Measurements from ENCODE around the gene CLDN19. TPM values are rescaled to one million over a fixed set of nuclear protein-coding genes. Genes with fewer than 3 reads are reported as not detected.
"Not testable (repeated sequence)": the region's sequence is repeated elsewhere in the genome, so short reads cannot be mapped to it uniquely, and the experiment has no call there.

Gene CLDN19
- total and polyA plus RNA-seq, 4 experiments from 2014 or later: not detected

GRCh38 chr1:42732126-42732680 lies 7.8 kb downstream of the CLDN19 start:
- no peak for DNase-seq
- intact Hi-C loops (cut with micrococcal nuclease): loop anchor here (5.0 kb wide), 1 partner anchor 155 kb away; no protein-coding TSS in a partner anchor
- H3K9me3 Mint-ChIP-seq: no peaks in the 10 kb centered on the region
- H3K27me3 ChIP-seq (ENCODE audit: insufficient read depth, low read length): no peaks in the 10 kb centered on the region
- ChIA-PET CTCF (ENCODE audit: partially characterized antibody) (no interaction called here), POLR2A (ENCODE audit: partially characterized antibody) (no interaction called here)
- no peak overlapping the region for H3K27ac Mint-ChIP-seq
- no peak overlapping the region for H3K27ac ChIP-seq (ENCODE audit: low read depth, low read length)
- H3K36me3 Mint-ChIP-seq: no peaks in the 10 kb centered on the region
- H3K36me3 ChIP-seq (ENCODE audit: insufficient read depth, low read length): no peaks in the 10 kb centered on the region
- H3K4me1 Mint-ChIP-seq: peaks cover 1 to 10% (median 2%) of the 10 kb centered on the region in 4 donors
- no peak overlapping the region for H3K4me3 Mint-ChIP-seq
- no peak overlapping the region for H3K4me3 ChIP-seq (ENCODE audit: low read length in 2 of 2)
- H3K9me3 ChIP-seq (ENCODE audit: control insufficient read depth in 1 of 2, low read length in 2 of 2): no peaks in the 10 kb centered on the region
- H3K27me3 Mint-ChIP-seq: peaks cover 0 to 2% of the 10 kb centered on the region in 2 donors
- no peaks in the 10 kb centered on the region for H3K4me1 ChIP-seq (ENCODE audit: insufficient read depth, low read length)

DNA sequence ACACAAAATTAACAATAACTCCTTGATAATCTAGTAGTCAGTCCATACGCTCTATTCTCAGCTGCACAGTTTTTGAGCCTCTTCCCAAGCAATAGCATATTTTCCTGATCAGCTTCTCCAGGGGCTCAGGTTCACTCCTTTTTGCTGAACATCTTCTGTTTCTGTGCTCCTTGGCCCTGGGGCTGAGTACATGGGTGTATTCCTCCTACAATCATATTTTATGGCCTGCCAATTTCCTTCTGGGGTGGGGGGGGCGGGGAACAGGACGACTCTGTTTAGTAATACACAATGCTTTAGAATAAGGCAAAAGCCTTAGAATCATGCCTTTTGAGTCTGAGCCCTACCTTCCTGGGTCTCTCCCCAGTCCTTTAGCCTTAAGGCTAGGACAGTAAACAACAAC lies 8.5 kb downstream of the CLDN19 start:
- Histone ChIP-seq H3K9me3 (ENCODE audit: control insufficient read depth in 1 of 2, low read length in 2 of 2) (no peaks in the 10 kb centered on the region), H3K4me3 (ENCODE audit: low read length in 2 of 2) (no peak overlapping the region), H3K4me1 (ENCODE audit: insufficient read depth, low read length) (no peaks in the 10 kb centered on the region), H3K36me3 (ENCODE audit: insufficient read depth, low read length) (no peaks in the 10 kb centered on the region), H3K27ac (ENCODE audit: low read depth, low read length) (no peak overlapping the region), H3K27me3 (ENCODE audit: insufficient read depth, low read length) (no peaks in the 10 kb centered on the region)
- H3K27ac Mint-ChIP-seq: no peak overlapping the region
- no peak overlapping the region for H3K4me3 Mint-ChIP-seq
- POLR2A ChIA-PET (ENCODE audit: partially characterized antibody): no interaction called here
- H3K27me3 Mint-ChIP-seq: peaks cover 0 to 2% of the 10 kb centered on the region in 2 donors
- H3K36me3 Mint-ChIP-seq: no peaks in the 10 kb centered on the region
- DNase-seq: no peak
- intact Hi-C loops (cut with micrococcal nuclease): loop anchor here (5.0 kb wide), 1 partner anchor 154 kb away; no protein-coding TSS in a partner anchor
- CTCF ChIA-PET (ENCODE audit: partially characterized antibody): interaction anchor here (0.7 kb wide), 1 partner anchor 11 kb away, joined by 3 read pairs; no protein-coding TSS in a partner anchor
- H3K9me3 Mint-ChIP-seq: no peaks in the 10 kb centered on the region
- H3K4me1 Mint-ChIP-seq: peaks cover 0 to 5% (median 0%) of the 10 kb centered on the region in 4 donors

- H3K4me3 Mint-ChIP-seq: no peak overlapping the region
- POLR2A ChIA-PET (ENCODE audit: partially characterized antibody): no interaction called here
- no peaks in the 10 kb centered on the region for H3K4me1 ChIP-seq (ENCODE audit: insufficient read depth, low read length)
- CTCF ChIA-PET (ENCODE audit: partially characterized antibody): interaction anchor here (0.7 kb wide), 1 partner anchor 12 kb away, joined by 3 read pairs; no protein-coding TSS in a partner anchor
- intact Hi-C loops (cut with micrococcal nuclease): loop anchor here (5.0 kb wide), 1 partner anchor 154 kb away; no protein-coding TSS in a partner anchor
- no peaks in the 10 kb centered on the region for H3K27me3 ChIP-seq (ENCODE audit: insufficient read depth, low read length)
- H3K4me3 ChIP-seq (ENCODE audit: low read length in 2 of 2): no peak overlapping the region
- H3K27me3 Mint-ChIP-seq: peaks cover 0 to 2% of the 10 kb centered on the region in 2 donors
- H3K36me3 Mint-ChIP-seq: no peaks in the 10 kb centered on the region
- no peaks in the 10 kb centered on the region for H3K36me3 ChIP-seq (ENCODE audit: insufficient read depth, low read length)
- no peak overlapping the region for H3K27ac Mint-ChIP-seq
- no peaks in the 10 kb centered on the region for H3K9me3 ChIP-seq (ENCODE audit: control insufficient read depth in 1 of 2, low read length in 2 of 2)
- no peaks in the 10 kb centered on the region for H3K9me3 Mint-ChIP-seq
- no peak overlapping the region for H3K27ac ChIP-seq (ENCODE audit: low read depth, low read length)
- peaks cover 0 to under 1% (median 0%) of the 10 kb centered on the region in 4 donors for H3K4me1 Mint-ChIP-seq
- no peak for DNase-seq
These were observed 9.0 kb downstream of the CLDN19 start for GRCh38 chr1:42730988-42731387.

- no peaks in the 10 kb centered on the region for H3K9me3 Mint-ChIP-seq
- Histone ChIP-seq H3K9me3 (ENCODE audit: control insufficient read depth in 1 of 2, low read length in 2 of 2) (no peaks in the 10 kb centered on the region), H3K36me3 (ENCODE audit: insufficient read depth, low read length) (no peaks in the 10 kb centered on the region), H3K27me3 (ENCODE audit: insufficient read depth, low read length) (no peaks in the 10 kb centered on the region), H3K27ac (ENCODE audit: low read depth, low read length) (no peak overlapping the region), H3K4me1 (ENCODE audit: insufficient read depth, low read length) (no peaks in the 10 kb centered on the region), H3K4me3 (ENCODE audit: low read length in 2 of 2) (no peak overlapping the region)
- no peak overlapping the region for H3K4me3 Mint-ChIP-seq
- no peaks in the 10 kb centered on the region for H3K4me1 Mint-ChIP-seq
- CTCF ChIA-PET (ENCODE audit: partially characterized antibody): no interaction called here
- POLR2A ChIA-PET (ENCODE audit: partially characterized antibody): no interaction called here
- peaks cover 0 to 2% of the 10 kb centered on the region in 2 donors for H3K27me3 Mint-ChIP-seq
- no peaks in the 10 kb centered on the region for H3K36me3 Mint-ChIP-seq
- no peak overlapping the region for H3K27ac Mint-ChIP-seq
- intact Hi-C loops (cut with micrococcal nuclease): loop anchor here (5.0 kb wide), 1 partner anchor 153 kb away; no protein-coding TSS in a partner anchor
- DNase-seq: no peak
These were observed 10.0 kb downstream of the CLDN19 start for GRCh38 chr1:42730002-42730401.

GRCh38 chr1:42725820-42726219 lies 14.2 kb downstream of the CLDN19 start:
- H3K4me3 ChIP-seq (ENCODE audit: low read length in 2 of 2); CTCF ChIA-PET (ENCODE audit: partially characterized antibody); H3K4me1 ChIP-seq (ENCODE audit: insufficient read depth, low read length); H3K27ac ChIP-seq (ENCODE audit: low read depth, low read length); POLR2A ChIA-PET (ENCODE audit: partially characterized antibody); H3K36me3 Mint-ChIP-seq; H3K4me1 Mint-ChIP-seq; H3K36me3 ChIP-seq (ENCODE audit: insufficient read depth, low read length); H3K9me3 Mint-ChIP-seq; H3K9me3 ChIP-seq (ENCODE audit: control insufficient read depth in 1 of 2, low read length in 2 of 2); H3K27ac Mint-ChIP-seq; H3K27me3 ChIP-seq (ENCODE audit: insufficient read depth, low read length); H3K27me3 Mint-ChIP-seq; H3K4me3 Mint-ChIP-seq; intact Hi-C loops (cut with micrococcal nuclease); DNase-seq: not testable (repeated sequence)

DNA sequence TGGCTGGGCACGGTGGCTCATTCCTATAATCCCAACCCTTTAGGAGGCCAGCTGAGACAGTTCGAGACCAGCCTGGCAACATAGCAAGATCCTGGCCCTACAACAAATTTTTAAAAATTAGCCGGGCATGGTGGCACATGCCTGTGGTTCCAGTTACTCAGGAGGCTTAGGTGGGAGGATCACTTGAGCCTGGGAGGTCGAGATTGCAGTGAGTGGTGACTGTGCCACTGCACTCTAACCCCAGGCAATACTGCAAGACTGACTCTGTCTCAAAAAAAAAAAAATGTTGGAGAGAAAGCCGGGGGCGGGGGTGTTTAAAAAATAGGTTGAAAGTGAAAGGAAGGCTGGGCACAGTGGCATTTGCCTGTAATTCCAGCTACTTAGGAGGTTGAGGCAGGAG lies 16.5 kb downstream of the CLDN19 start:
- no peaks in the 10 kb centered on the region for H3K36me3 ChIP-seq (ENCODE audit: insufficient read depth, low read length)
- no peak overlapping the region for H3K4me3 Mint-ChIP-seq
- no peaks in the 10 kb centered on the region for H3K4me1 ChIP-seq (ENCODE audit: insufficient read depth, low read length)
- no peaks in the 10 kb centered on the region for H3K9me3 ChIP-seq (ENCODE audit: control insufficient read depth in 1 of 2, low read length in 2 of 2)
- no peak overlapping the region for H3K27ac ChIP-seq (ENCODE audit: low read depth, low read length)
- CTCF ChIA-PET (ENCODE audit: partially characterized antibody): no interaction called here
- no peak overlapping the region for H3K4me3 ChIP-seq (ENCODE audit: low read length in 2 of 2)
- DNase-seq: no peak
- no peaks in the 10 kb centered on the region for H3K4me1 Mint-ChIP-seq
- H3K9me3 Mint-ChIP-seq: no peaks in the 10 kb centered on the region
- H3K27ac Mint-ChIP-seq: no peak overlapping the region
- intact Hi-C loops (cut with micrococcal nuclease): no loop called here
- no peaks in the 10 kb centered on the region for H3K27me3 Mint-ChIP-seq
- POLR2A ChIA-PET (ENCODE audit: partially characterized antibody): no interaction called here
- no peaks in the 10 kb centered on the region for H3K27me3 ChIP-seq (ENCODE audit: insufficient read depth, low read length)
- peaks cover 3% of the 10 kb centered on the region in 2 donors for H3K36me3 Mint-ChIP-seq

GRCh38 chr1:42722403-42722802 lies 17.6 kb downstream of the CLDN19 start:
- intact Hi-C loops (cut with micrococcal nuclease); DNase-seq; H3K4me3 ChIP-seq (ENCODE audit: low read length in 2 of 2); H3K4me3 Mint-ChIP-seq; H3K27me3 ChIP-seq (ENCODE audit: insufficient read depth, low read length); H3K9me3 Mint-ChIP-seq; H3K27ac Mint-ChIP-seq; H3K4me1 ChIP-seq (ENCODE audit: insufficient read depth, low read length); H3K27me3 Mint-ChIP-seq; POLR2A ChIA-PET (ENCODE audit: partially characterized antibody); H3K36me3 ChIP-seq (ENCODE audit: insufficient read depth, low read length); H3K27ac ChIP-seq (ENCODE audit: low read depth, low read length); H3K4me1 Mint-ChIP-seq; H3K9me3 ChIP-seq (ENCODE audit: control insufficient read depth in 1 of 2, low read length in 2 of 2): not testable (repeated sequence)
- H3K36me3 Mint-ChIP-seq: peaks cover 10 to 12% of the 10 kb centered on the region in 2 donors
- CTCF ChIA-PET (ENCODE audit: partially characterized antibody): interaction anchor here (0.7 kb wide), 1 partner anchor 35 kb away, joined by 3 read pairs; no protein-coding TSS in a partner anchor

Measured in CD4-positive, alpha-beta memory T cell (primary cell).